GM12864 (cell line): ENCODE results near the gene KCNB1.

ENCODE experiments used
- DNase-seq: peaks from one replicate; pipeline ENCODE4 v3.0.0-alpha.2; 2011; ENCODE audit warnings: low read depth
- H3K4me3 ChIP-seq: 2 replicates; pipeline ENCODE4 v1.5.1; 2011; ENCODE audit warnings: mild to moderate bottlenecking, low read depth, low read length, control low read depth
- CTCF ChIP-seq: IDR thresholded peaks from 2 replicates; pipeline ENCODE4 v1.5.1; 2011; ENCODE audit warnings: low read depth, mild to moderate bottlenecking, moderate library complexity, low read length, control low read depth, inconsistent platforms; ENCODE audit errors: missing control alignments

The KCNB1 gene

GRCh38 chr20:49377326-49377725, 105.1 kb downstream of the KCNB1 start:
- TF ChIP-seq CTCF: no peak
- H3K4me3 ChIP-seq: no peak overlapping the region
- DNase-seq: no peak

- no peak for DNase-seq
- no peak for TF ChIP-seq CTCF
- H3K4me3 ChIP-seq: no peak overlapping the region
Measured at GRCh38 chr20:49375170-49375569, 107.3 kb downstream of the KCNB1 start.

GRCh38 chr20:49372095-49372734, 110.3 kb downstream of the KCNB1 start:
- TF ChIP-seq CTCF: no peak
- H3K4me3 ChIP-seq: no peak overlapping the region
- DNase-seq: no peak

- no peak for DNase-seq
- H3K4me3 ChIP-seq: no peak overlapping the region
- TF ChIP-seq CTCF: no peak
Measured at GRCh38 chr20:49368596-49368995, 113.9 kb downstream of the KCNB1 start.

- no peak for TF ChIP-seq CTCF
- no peak overlapping the region for H3K4me3 ChIP-seq
- no peak for DNase-seq
Measured at GRCh38 chr20:49367113-49367512, 115.4 kb downstream of the KCNB1 start.

- TF ChIP-seq CTCF: no peak
- DNase-seq: no peak
- no peak overlapping the region for H3K4me3 ChIP-seq
Measured at GRCh38 chr20:49366687-49367086, 115.8 kb downstream of the KCNB1 start.
